ENCODE results near the gene FADS1.
A peak's percentile ranks its signal among the peaks of the same experiment; 100 is the strongest.

The FADS1 gene

GRCh38 chr11:61816736-61817455, at the start of gene FADS1:
Gene FADS1 (minus strand): TSS chr11:61817003. CDS start chr11:61816929, 74 bp downstream.
- DNase-seq (ENCODE audit: low read depth) = peak; percentile 97

GRCh38 chr11:61866231-61866957, 49.6 kb upstream of the FADS1 start:
- DNase-seq (ENCODE audit: low read depth) = no peak

- DNase-seq (ENCODE audit: low read depth) = no peak
Observed at GRCh38 chr11:61864814-61865775, 48.3 kb upstream of the FADS1 start.

GRCh38 chr11:61863548-61864081, 46.8 kb upstream of the FADS1 start:
- no peak for DNase-seq (ENCODE audit: low read depth)

- no peak for DNase-seq (ENCODE audit: low read depth)
Observed at GRCh38 chr11:61862714-61863547, 46.1 kb upstream of the FADS1 start.

- no peak for DNase-seq (ENCODE audit: low read depth)
Observed at GRCh38 chr11:61861634-61862033, 44.8 kb upstream of the FADS1 start.

- DNase-seq (ENCODE audit: low read depth) = no peak
Observed at GRCh38 chr11:61860054-61860903, 43.5 kb upstream of the FADS1 start.

- DNase-seq (ENCODE audit: low read depth) = no peak
Observed at GRCh38 chr11:61855939-61856680, 39.3 kb upstream of the FADS1 start.

GRCh38 chr11:61854966-61855714, 38.3 kb upstream of the FADS1 start:
- no peak for DNase-seq (ENCODE audit: low read depth)

- DNase-seq (ENCODE audit: low read depth) = no peak
Observed at GRCh38 chr11:61854206-61854895, 37.5 kb upstream of the FADS1 start.

GRCh38 chr11:61853698-61854169, 36.9 kb upstream of the FADS1 start:
- DNase-seq (ENCODE audit: low read depth) = no peak

GRCh38 chr11:61851900-61852295, 35.1 kb upstream of the FADS1 start:
- DNase-seq (ENCODE audit: low read depth) = no peak

GRCh38 chr11:61851113-61851899, 34.5 kb upstream of the FADS1 start:
- no peak for DNase-seq (ENCODE audit: low read depth)

GRCh38 chr11:61850687-61851086, 33.9 kb upstream of the FADS1 start:
- DNase-seq (ENCODE audit: low read depth) = no peak

GRCh38 chr11:61848631-61849030, 31.8 kb upstream of the FADS1 start:
- no peak for DNase-seq (ENCODE audit: low read depth)

GRCh38 chr11:61847914-61848581, 31.2 kb upstream of the FADS1 start:
- no peak for DNase-seq (ENCODE audit: low read depth)
